ENCODE measurements around the gene PCDH15. TPM values are rescaled to one million over a fixed set of nuclear protein-coding genes. Genes with fewer than 3 reads are reported as not detected.

The PCDH15 gene
- total and polyA plus RNA-seq, 3 donors from 2014 or later, result 1.7 to 3.2 (median 2.8) TPM

- 91 to 92% methylated on average over 4 to 5 of the region's 5 CpGs for WGBS, 2 donors
- Histone ChIP-seq H3K9me3 (no peaks in the 10 kb centered on the region), H3K4me1 (no peaks in the 10 kb centered on the region), H3K36me3 (ENCODE audit: low read depth, missing control alignments) (no peaks in the 10 kb centered on the region), H3K4me3 (no peak overlapping the region), H3K27me3 (no peaks in the 10 kb centered on the region), H3K27ac (no peak overlapping the region)
- no peak for DNase-seq
- TF ChIP-seq CTCF (IDR thresholded peaks at IDR 0.05) (no peak), POLR2A (IDR thresholded peaks at IDR 0.05) (no peak)
- intact Hi-C loops (cut with DNase I; ENCODE audit: low total_unique reads), result no loop called here
Observed at GRCh38 chr10:54607983-54608382, 193.0 kb downstream of the PCDH15 start.

GRCh38 chr10:54594289-54594688 lies 206.7 kb downstream of the PCDH15 start:
- intact Hi-C loops (cut with DNase I; ENCODE audit: low total_unique reads), result no loop called here
- Histone ChIP-seq H3K9me3 (no peaks in the 10 kb centered on the region), H3K4me1 (no peaks in the 10 kb centered on the region), H3K4me3 (no peak overlapping the region), H3K27ac (no peak overlapping the region), H3K36me3 (ENCODE audit: low read depth, missing control alignments) (no peaks in the 10 kb centered on the region), H3K27me3 (no peaks in the 10 kb centered on the region)
- TF ChIP-seq CTCF (IDR thresholded peaks at IDR 0.05), result no peak
- no peak for TF ChIP-seq POLR2A (IDR thresholded peaks at IDR 0.05)
- 90 to 100% methylated on average over 2 to 3 of the region's 3 CpGs for WGBS, 2 donors
- DNase-seq, result no peak

- H3K4me1 ChIP-seq, result no peaks in the 10 kb centered on the region
Observed at GRCh38 chr10:54587971-54588370, 213.1 kb downstream of the PCDH15 start.

GRCh38 chr10:54585572-54585971 lies 215.5 kb downstream of the PCDH15 start:
- no peaks in the 10 kb centered on the region for H3K27me3 ChIP-seq
- WGBS, 2 donors, result 60 to 64% methylated on average over 2 of the region's 2 CpGs
- H3K4me1 ChIP-seq, result no peaks in the 10 kb centered on the region
- no peak for TF ChIP-seq POLR2A (IDR thresholded peaks at IDR 0.05)
- no peak for TF ChIP-seq CTCF (IDR thresholded peaks at IDR 0.05)
- H3K27ac ChIP-seq, result no peak overlapping the region
- DNase-seq, result no peak
- intact Hi-C loops (cut with DNase I; ENCODE audit: low total_unique reads), result no loop called here
- no peaks in the 10 kb centered on the region for H3K36me3 ChIP-seq (ENCODE audit: low read depth, missing control alignments)
- H3K4me3 ChIP-seq, result no peak overlapping the region
- H3K9me3 ChIP-seq, result no peaks in the 10 kb centered on the region

More at GRCh38 chr10:54587971-54588370, 213.1 kb downstream of the PCDH15 start:
- DNase-seq, result no peak
- H3K27ac ChIP-seq, result no peak overlapping the region
- 44 to 45% methylated on average over 2 of the region's 2 CpGs for WGBS, 2 donors
- no peak overlapping the region for H3K4me3 ChIP-seq
- no peaks in the 10 kb centered on the region for H3K9me3 ChIP-seq
- intact Hi-C loops (cut with DNase I; ENCODE audit: low total_unique reads), result no loop called here
- H3K36me3 ChIP-seq (ENCODE audit: low read depth, missing control alignments), result no peaks in the 10 kb centered on the region
- TF ChIP-seq POLR2A (IDR thresholded peaks at IDR 0.05) (no peak), CTCF (IDR thresholded peaks at IDR 0.05) (no peak)
- no peaks in the 10 kb centered on the region for H3K27me3 ChIP-seq

- H3K9me3 ChIP-seq, result no peaks in the 10 kb centered on the region
- no peaks in the 10 kb centered on the region for H3K27me3 ChIP-seq
- H3K4me3 ChIP-seq, result no peak overlapping the region
- H3K36me3 ChIP-seq (ENCODE audit: low read depth, missing control alignments), result no peaks in the 10 kb centered on the region
- DNase-seq, result no peak
- TF ChIP-seq POLR2A (IDR thresholded peaks at IDR 0.05) (no peak), CTCF (IDR thresholded peaks at IDR 0.05) (no peak)
- no peaks in the 10 kb centered on the region for H3K4me1 ChIP-seq
- intact Hi-C loops (cut with DNase I; ENCODE audit: low total_unique reads), result no loop called here
- WGBS, 2 donors, result 87 to 92% methylated on average over 2 of the region's 2 CpGs
- no peak overlapping the region for H3K27ac ChIP-seq
Observed at GRCh38 chr10:54577682-54578081, 223.3 kb downstream of the PCDH15 start.

Measured in testis (tissue), 3 donors.